GM23338 (cell line): ENCODE measurements around the gene FRY.

ENCODE experiments used
- EZH2 ChIP-seq: fragments of 200-600 bp; sonication (generic); IDR thresholded peaks from one replicate; pipeline ENCODE4 v1.8.0; 2017; ENCODE audit warnings: antibody characterized with exemption, mild to moderate bottlenecking, low read depth; ENCODE audit not compliant: unreplicated experiment
- EZH2phosphoT487 ChIP-seq: fragments of 200-600 bp; sonication (generic); IDR thresholded peaks from one replicate; pipeline ENCODE4 v1.8.1; 2018; ENCODE audit warnings: antibody characterized with exemption; ENCODE audit not compliant: unreplicated experiment
- JUNB ChIP-seq: IDR thresholded peaks from one replicate; pipeline ENCODE4 v1.6.1; 2016; ENCODE audit warnings: antibody characterized with exemption; ENCODE audit not compliant: unreplicated experiment
- NANOG ChIP-seq: IDR thresholded peaks from 2 replicates; pipeline ENCODE4 v1.6.1; 2016; ENCODE audit warnings: antibody characterized with exemption, borderline replicate concordance
- POLR2AphosphoS5 ChIP-seq: IDR thresholded peaks from 2 replicates; pipeline ENCODE4 v1.6.1; 2016; ENCODE audit warnings: antibody characterized with exemption, low read depth
- ZNF331 ChIP-seq: fragments of 250-450 bp; sonication (Bioruptor Pico); IDR thresholded peaks from 2 replicates; pipeline ENCODE4 v1.5.0; 2020; ENCODE audit warnings: low read depth, mild to moderate bottlenecking, moderate library complexity
- TF ChIP-seq, protein P1 (sequence below), 2 experiments: fragments of 200-600 bp in 1 of 2; sonication (generic) in 1 of 2; conservative IDR thresholded peaks; 2 replicates each; pipeline versions ENCODE4 v1.5.1 to v1.6.1; 2016 to 2017; ENCODE audit warnings: antibody characterized with exemption in 2 of 2, low read depth in 2 of 2, mild to moderate bottlenecking in 2 of 2, moderate library complexity in 1 of 2
- TF ChIP-seq, protein P2 (sequence below): IDR thresholded peaks from one replicate; pipeline ENCODE4 v1.6.1; 2018; ENCODE audit warnings: antibody characterized with exemption; ENCODE audit not compliant: unreplicated experiment

DNA sequence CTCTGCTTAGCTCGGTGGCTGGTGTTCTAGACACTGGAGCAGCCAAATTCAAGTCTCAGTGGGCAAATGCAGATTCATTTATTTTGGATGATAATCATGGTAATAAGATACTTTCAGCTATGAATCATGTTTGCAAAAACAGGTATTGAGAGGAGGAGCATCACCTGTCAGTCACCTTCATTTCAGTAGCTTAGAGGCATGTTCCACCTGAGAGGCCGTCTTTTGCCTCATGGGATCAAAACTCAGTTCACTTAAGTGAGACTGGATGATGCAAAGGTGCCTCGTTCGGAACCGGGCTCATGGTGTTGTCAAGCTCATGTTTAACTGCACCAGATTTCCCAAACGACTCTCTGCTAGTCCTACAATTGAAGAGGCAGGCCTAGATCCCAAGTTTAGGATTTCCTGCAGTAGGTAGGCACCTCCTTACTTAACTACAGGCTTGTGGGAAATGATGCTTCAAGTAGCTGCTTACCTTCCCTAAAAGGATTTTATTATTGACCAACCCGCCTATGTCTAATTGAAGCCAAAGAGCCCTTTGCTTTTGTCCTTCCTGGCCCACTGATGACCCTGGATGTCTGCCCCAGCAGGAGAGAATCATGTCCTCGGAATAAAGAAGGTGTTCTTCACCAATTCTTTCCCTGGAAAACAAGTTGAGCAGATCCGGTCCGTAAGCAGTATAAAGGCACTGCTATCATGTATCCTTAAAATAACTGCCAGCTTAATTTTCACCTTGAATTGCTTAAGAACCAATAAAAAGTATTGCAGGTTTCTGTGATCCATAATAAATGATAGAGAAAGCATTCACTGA is 223.5 kb downstream of the FRY start:
- TF ChIP-seq, protein P1, sequence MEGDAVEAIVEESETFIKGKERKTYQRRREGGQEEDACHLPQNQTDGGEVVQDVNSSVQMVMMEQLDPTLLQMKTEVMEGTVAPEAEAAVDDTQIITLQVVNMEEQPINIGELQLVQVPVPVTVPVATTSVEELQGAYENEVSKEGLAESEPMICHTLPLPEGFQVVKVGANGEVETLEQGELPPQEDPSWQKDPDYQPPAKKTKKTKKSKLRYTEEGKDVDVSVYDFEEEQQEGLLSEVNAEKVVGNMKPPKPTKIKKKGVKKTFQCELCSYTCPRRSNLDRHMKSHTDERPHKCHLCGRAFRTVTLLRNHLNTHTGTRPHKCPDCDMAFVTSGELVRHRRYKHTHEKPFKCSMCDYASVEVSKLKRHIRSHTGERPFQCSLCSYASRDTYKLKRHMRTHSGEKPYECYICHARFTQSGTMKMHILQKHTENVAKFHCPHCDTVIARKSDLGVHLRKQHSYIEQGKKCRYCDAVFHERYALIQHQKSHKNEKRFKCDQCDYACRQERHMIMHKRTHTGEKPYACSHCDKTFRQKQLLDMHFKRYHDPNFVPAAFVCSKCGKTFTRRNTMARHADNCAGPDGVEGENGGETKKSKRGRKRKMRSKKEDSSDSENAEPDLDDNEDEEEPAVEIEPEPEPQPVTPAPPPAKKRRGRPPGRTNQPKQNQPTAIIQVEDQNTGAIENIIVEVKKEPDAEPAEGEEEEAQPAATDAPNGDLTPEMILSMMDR (conservative IDR thresholded peaks at IDR 0.05; ENCODE audit: low read depth in 2 of 2) = no peak
- TF ChIP-seq POLR2AphosphoS5 (no peak), EZH2 (no peak), EZH2phosphoT487 (no peak), ZNF331 (CRISPR knock-in tag) (no peak), JUNB (no peak), NANOG (no peak)
- TF ChIP-seq, protein P2, sequence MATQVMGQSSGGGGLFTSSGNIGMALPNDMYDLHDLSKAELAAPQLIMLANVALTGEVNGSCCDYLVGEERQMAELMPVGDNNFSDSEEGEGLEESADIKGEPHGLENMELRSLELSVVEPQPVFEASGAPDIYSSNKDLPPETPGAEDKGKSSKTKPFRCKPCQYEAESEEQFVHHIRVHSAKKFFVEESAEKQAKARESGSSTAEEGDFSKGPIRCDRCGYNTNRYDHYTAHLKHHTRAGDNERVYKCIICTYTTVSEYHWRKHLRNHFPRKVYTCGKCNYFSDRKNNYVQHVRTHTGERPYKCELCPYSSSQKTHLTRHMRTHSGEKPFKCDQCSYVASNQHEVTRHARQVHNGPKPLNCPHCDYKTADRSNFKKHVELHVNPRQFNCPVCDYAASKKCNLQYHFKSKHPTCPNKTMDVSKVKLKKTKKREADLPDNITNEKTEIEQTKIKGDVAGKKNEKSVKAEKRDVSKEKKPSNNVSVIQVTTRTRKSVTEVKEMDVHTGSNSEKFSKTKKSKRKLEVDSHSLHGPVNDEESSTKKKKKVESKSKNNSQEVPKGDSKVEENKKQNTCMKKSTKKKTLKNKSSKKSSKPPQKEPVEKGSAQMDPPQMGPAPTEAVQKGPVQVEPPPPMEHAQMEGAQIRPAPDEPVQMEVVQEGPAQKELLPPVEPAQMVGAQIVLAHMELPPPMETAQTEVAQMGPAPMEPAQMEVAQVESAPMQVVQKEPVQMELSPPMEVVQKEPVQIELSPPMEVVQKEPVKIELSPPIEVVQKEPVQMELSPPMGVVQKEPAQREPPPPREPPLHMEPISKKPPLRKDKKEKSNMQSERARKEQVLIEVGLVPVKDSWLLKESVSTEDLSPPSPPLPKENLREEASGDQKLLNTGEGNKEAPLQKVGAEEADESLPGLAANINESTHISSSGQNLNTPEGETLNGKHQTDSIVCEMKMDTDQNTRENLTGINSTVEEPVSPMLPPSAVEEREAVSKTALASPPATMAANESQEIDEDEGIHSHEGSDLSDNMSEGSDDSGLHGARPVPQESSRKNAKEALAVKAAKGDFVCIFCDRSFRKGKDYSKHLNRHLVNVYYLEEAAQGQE = no peak
